ENCODE data around the gene RNF227.

- no peak for TF ChIP-seq CTCF (conservative IDR thresholded peaks at IDR 0.05; ENCODE audit: low read depth in 2 of 2)
- no peak for TF ChIP-seq EZH2phosphoT487 (IDR thresholded peaks at IDR 0.05; ENCODE audit: unreplicated experiment)
- TF ChIP-seq EZH2 (IDR thresholded peaks at IDR 0.05; ENCODE audit: low read depth, unreplicated experiment): no peak
Measured at GRCh38 chr17:7873051-7873450, 43.0 kb downstream of the RNF227 start.

Data from GM23338 (cell line).